Endothelial cell of hepatic sinusoid (primary cell): Measurements from ENCODE around the gene OR5AU1.

Source experiments
- in situ Hi-C: cut with HindIII; loops from 2 replicates; pipeline ENCODE4 v1.10.0; 2017; ENCODE audit warnings: low sequenced_read_pairs

Gene OR5AU1

GRCh38 chr14:21108791-21109190, 47.1 kb downstream of the OR5AU1 start:
- in situ Hi-C loops, result loop anchor here (5.0 kb wide), 1 partner anchor 66 kb away; the partner anchor contains the start of gene RNASE7

GRCh38 chr14:21107283-21107800, 48.5 kb downstream of the OR5AU1 start:
- in situ Hi-C loops, result loop anchor here (5.0 kb wide), 1 partner anchor 65 kb away; the partner anchor contains the start of gene RNASE7

GRCh38 chr14:21106498-21107282, 49.2 kb downstream of the OR5AU1 start:
- in situ Hi-C loops, result loop anchor here (5.0 kb wide), 1 partner anchor 64 kb away; the partner anchor contains the start of gene RNASE7

- in situ Hi-C loops, result loop anchor here (5.0 kb wide), 1 partner anchor 64 kb away; the partner anchor contains the start of gene RNASE7
These were observed 49.7 kb downstream of the OR5AU1 start for GRCh38 chr14:21106176-21106497.

- in situ Hi-C loops, result loop anchor here (5.0 kb wide), 1 partner anchor 63 kb away; the partner anchor contains the start of gene RNASE7
These were observed 50.8 kb downstream of the OR5AU1 start for GRCh38 chr14:21105095-21105494.
